Gastrocnemius medialis (tissue), 4 donors: ENCODE data around the gene P2RY11. TPM values are rescaled to one million over a fixed set of nuclear protein-coding genes. Genes with fewer than 3 reads are reported as not detected.

Source experiments
- ATAC-seq, 2 donors: fragments of 150-250 bp; one replicate each; pipeline ENCODE4 v1.9.1; 2016
- DNase-seq, 2 donors: peaks; one replicate each; pipeline ENCODE4 v3.0.0-alpha.2; 2019
- H3K27ac ChIP-seq, 4 donors: fragments of 200-600 bp; sonication (generic); 1 replicate in 1 of 4; 2 replicates in 3 of 4; pipeline ENCODE4 v1.5.1; 2016 to 2018; ENCODE audit warnings: mild to moderate bottlenecking in 2 of 4, moderate library complexity in 1 of 4
- H3K27me3 ChIP-seq, 3 donors: fragments of 200-600 bp; sonication (generic) in 2 of 3; 1 replicate in 1 of 3; 2 replicates in 2 of 3; pipeline versions ENCODE4 v1.5.1 to v1.6.0; 2016 to 2019; ENCODE audit warnings: mild to moderate bottlenecking in 1 of 3, moderate library complexity in 1 of 3
- H3K36me3 ChIP-seq, 2 donors: fragments of 200-600 bp; sonication (generic) in 1 of 2; one replicate each; pipeline ENCODE4 v1.5.1; 2017 to 2018
- H3K4me1 ChIP-seq, 2 donors: fragments of 200-600 bp; sonication (generic) in 1 of 2; one replicate each; pipeline ENCODE4 v1.5.1; 2016 to 2017; ENCODE audit warnings: mild to moderate bottlenecking in 2 of 2
- H3K4me3 ChIP-seq, 4 donors: fragments of 200-600 bp; sonication (generic) in 3 of 4; 1 replicate in 1 of 4; 2 replicates in 3 of 4; pipeline ENCODE4 v1.5.1; 2016 to 2019; ENCODE audit warnings: mild to moderate bottlenecking in 2 of 4
- H3K9me3 ChIP-seq, 3 donors: fragments of 200-600 bp; sonication (generic) in 2 of 3; 1 replicate in 1 of 3; 2 replicates in 2 of 3; pipeline ENCODE4 v1.5.1; 2016 to 2019
- POLR2A ChIP-seq, 2 donors: fragments of 450-650 bp; IDR thresholded peaks; one replicate each; pipeline ENCODE4 v1.6.1; 2017; ENCODE audit warnings: antibody characterized with exemption in 2 of 2, mild to moderate bottlenecking in 2 of 2, moderate library complexity in 2 of 2
- in situ Hi-C, 4 donors: fragments of 200-750 bp; cut with MboI; loops; one replicate each; pipeline versions ENCODE4 v1.15.0 to v1.8.0; 2017; ENCODE audit warnings: low sequenced_read_pairs in 4 of 4
- intact Hi-C: fragments of 100-400 bp; cut with DNase I; formaldehyde crosslinking; loops from one replicate; pipeline ENCODE4 v1.15.1; 2023; ENCODE audit warnings: low total_unique reads
- total RNA-seq, 4 donors: library from RNA; depleted of rRNA; stranded (reverse); fragments of >200 nt; gene quantifications; one replicate each; pipeline versions ENCODE4 v1.1.0 to v1.2.3, GENCODE V29; 2016
- TF ChIP-seq, protein P1 (sequence below), 5 experiments: fragments of 450-650 bp in 3 of 5; fragments of 200-600 bp in 2 of 5; sonication (generic) in 2 of 5; IDR thresholded peaks in 4 of 5; conservative IDR thresholded peaks in 1 of 5; 1 replicate in 4 of 5; 2 replicates in 1 of 5; pipeline ENCODE4 v1.5.1; 2016 to 2019; ENCODE audit warnings: antibody characterized with exemption in 5 of 5, mild to moderate bottlenecking in 3 of 5, moderate library complexity in 3 of 5

The P2RY11 gene
- total RNA-seq, 4 donors from 2014 or later = 2.4 to 4.3 (median 3.9) TPM; not detected in 1

GRCh38 chr19:10122045-10122444 lies 10.6 kb downstream of the P2RY11 start:
- no peak for DNase-seq

DNA sequence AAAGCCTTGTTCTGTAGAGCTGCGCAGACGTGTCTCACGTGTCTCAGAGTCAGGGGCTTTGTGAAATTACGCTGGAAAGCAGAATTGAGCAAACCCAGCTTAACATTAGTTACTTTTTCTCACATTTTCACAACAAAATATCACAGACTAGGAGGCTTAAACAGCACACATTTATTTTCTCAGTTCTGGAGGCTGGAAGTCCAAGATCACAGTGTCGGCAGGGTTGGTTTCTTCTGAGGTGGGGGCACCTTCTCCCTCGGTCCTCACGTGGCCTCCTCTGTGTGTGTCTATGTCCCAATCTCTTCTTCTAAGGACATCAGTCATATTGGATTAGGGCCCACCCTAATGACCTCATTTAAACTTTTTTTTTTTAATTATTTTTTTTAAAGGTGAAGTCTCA lies 12.9 kb downstream of the P2RY11 start:
- in situ Hi-C loops (no loop called here), intact Hi-C loops (no loop called here)
- no peaks in the 10 kb centered on the region for H3K9me3 ChIP-seq
- no peaks in the 10 kb centered on the region for H3K27me3 ChIP-seq
- H3K4me3 ChIP-seq = no peak overlapping the region
- no peak for TF ChIP-seq POLR2A (IDR thresholded peaks at IDR 0.05)
- TF ChIP-seq, protein P1, sequence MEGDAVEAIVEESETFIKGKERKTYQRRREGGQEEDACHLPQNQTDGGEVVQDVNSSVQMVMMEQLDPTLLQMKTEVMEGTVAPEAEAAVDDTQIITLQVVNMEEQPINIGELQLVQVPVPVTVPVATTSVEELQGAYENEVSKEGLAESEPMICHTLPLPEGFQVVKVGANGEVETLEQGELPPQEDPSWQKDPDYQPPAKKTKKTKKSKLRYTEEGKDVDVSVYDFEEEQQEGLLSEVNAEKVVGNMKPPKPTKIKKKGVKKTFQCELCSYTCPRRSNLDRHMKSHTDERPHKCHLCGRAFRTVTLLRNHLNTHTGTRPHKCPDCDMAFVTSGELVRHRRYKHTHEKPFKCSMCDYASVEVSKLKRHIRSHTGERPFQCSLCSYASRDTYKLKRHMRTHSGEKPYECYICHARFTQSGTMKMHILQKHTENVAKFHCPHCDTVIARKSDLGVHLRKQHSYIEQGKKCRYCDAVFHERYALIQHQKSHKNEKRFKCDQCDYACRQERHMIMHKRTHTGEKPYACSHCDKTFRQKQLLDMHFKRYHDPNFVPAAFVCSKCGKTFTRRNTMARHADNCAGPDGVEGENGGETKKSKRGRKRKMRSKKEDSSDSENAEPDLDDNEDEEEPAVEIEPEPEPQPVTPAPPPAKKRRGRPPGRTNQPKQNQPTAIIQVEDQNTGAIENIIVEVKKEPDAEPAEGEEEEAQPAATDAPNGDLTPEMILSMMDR (IDR thresholded peaks at IDR 0.05 in 4 of 5, conservative IDR thresholded peaks at IDR 0.05 in 1 of 5) = no peak
- ATAC-seq (no peak), DNase-seq (no peak)
- no peaks in the 10 kb centered on the region for H3K4me1 ChIP-seq
- no peaks in the 10 kb centered on the region for H3K36me3 ChIP-seq
- no peak overlapping the region for H3K27ac ChIP-seq

More at GRCh38 chr19:10122045-10122444, 10.6 kb downstream of the P2RY11 start:
- in situ Hi-C loops (no loop called here), intact Hi-C loops (no loop called here)
- no peaks in the 10 kb centered on the region for H3K9me3 ChIP-seq
- H3K27ac ChIP-seq = no peak overlapping the region
- peaks cover 0 to 15% of the 10 kb centered on the region in 2 donors for H3K36me3 ChIP-seq
- peaks cover 9 to 21% of the 10 kb centered on the region in 2 donors for H3K4me1 ChIP-seq
- no peak for ATAC-seq
- TF ChIP-seq, protein P1 (IDR thresholded peaks at IDR 0.05 in 4 of 5, conservative IDR thresholded peaks at IDR 0.05 in 1 of 5) = no peak
- no peak for TF ChIP-seq POLR2A (IDR thresholded peaks at IDR 0.05)
- H3K27me3 ChIP-seq = no peaks in the 10 kb centered on the region
- no peak overlapping the region for H3K4me3 ChIP-seq

- Histone ChIP-seq H3K27me3 (no peaks in the 10 kb centered on the region), H3K9me3 (no peaks in the 10 kb centered on the region), H3K36me3 (no peaks in the 10 kb centered on the region), H3K27ac (no peak overlapping the region), H3K4me1 (no peaks in the 10 kb centered on the region), H3K4me3 (no peak overlapping the region)
- TF ChIP-seq, protein P1 (IDR thresholded peaks at IDR 0.05 in 4 of 5, conservative IDR thresholded peaks at IDR 0.05 in 1 of 5) = no peak
- TF ChIP-seq POLR2A (IDR thresholded peaks at IDR 0.05) = no peak
- ATAC-seq = no peak
- intact Hi-C loops = no loop called here
- in situ Hi-C loops = no loop called here
- no peak for DNase-seq
Measured at GRCh38 chr19:10126213-10126639, 14.7 kb downstream of the P2RY11 start.

DNA sequence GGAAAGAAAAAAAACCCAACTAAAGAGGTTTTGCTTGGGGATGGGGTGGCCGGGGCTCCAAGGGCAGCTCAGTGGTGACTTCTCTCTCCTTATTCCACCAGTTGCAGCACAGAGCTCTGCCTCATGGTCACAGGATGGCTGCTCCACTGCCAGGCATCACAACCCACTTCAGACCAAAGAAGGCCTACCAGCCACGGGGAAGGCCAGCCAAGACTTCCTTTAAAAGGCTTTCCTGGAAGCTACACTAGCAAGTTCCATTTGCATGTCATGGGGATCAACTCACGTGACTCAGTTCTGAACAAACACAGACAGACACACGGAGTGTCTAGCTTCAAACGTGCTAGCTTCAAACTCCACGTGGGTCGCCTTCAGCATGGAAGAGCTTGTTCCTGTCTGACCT lies 21.4 kb downstream of the P2RY11 start:
- Histone ChIP-seq H3K27ac (no peak overlapping the region), H3K4me1 (no peaks in the 10 kb centered on the region), H3K4me3 (no peak overlapping the region), H3K36me3 (peaks cover 0 to 23% of the 10 kb centered on the region in 2 donors), H3K27me3 (no peaks in the 10 kb centered on the region), H3K9me3 (no peaks in the 10 kb centered on the region)
- intact Hi-C loops (no loop called here), in situ Hi-C loops (no loop called here)
- ATAC-seq = no peak
- TF ChIP-seq, protein P1 (IDR thresholded peaks at IDR 0.05 in 4 of 5, conservative IDR thresholded peaks at IDR 0.05 in 1 of 5) = no peak
- TF ChIP-seq POLR2A (IDR thresholded peaks at IDR 0.05) = no peak
- DNase-seq = no peak

DNA sequence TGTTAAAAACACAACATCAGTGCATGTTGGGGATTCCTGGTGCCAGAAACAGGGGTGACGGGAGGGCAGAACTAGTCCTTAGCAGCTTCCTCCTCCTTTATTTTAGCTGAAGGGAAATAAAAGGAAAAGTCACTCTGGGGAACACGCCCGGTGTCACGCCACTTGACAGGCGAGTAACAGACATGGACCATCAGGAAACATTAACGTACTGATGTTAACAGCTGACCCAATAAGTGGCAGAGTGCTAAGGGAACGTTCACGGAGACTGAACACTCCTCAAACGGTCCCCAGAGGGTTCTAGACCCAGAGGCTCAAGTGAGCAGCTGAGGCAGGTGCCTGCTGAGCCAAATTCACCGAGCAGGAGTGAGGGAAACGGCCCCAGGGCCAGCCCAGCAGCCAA lies 22.1 kb downstream of the P2RY11 start:
- ATAC-seq = no peak
- Histone ChIP-seq H3K27ac (no peak overlapping the region), H3K4me3 (no peak overlapping the region), H3K27me3 (no peaks in the 10 kb centered on the region), H3K9me3 (no peaks in the 10 kb centered on the region), H3K36me3 (peaks cover 0 to 24% of the 10 kb centered on the region in 2 donors), H3K4me1 (no peaks in the 10 kb centered on the region)
- in situ Hi-C loops = no loop called here
- TF ChIP-seq, protein P1 (IDR thresholded peaks at IDR 0.05 in 4 of 5, conservative IDR thresholded peaks at IDR 0.05 in 1 of 5) = no peak
- TF ChIP-seq POLR2A (IDR thresholded peaks at IDR 0.05) = no peak
- intact Hi-C loops = no loop called here
- no peak for DNase-seq
